ENCODE data around the gene EVL.
"Not testable (repeated sequence)": the region's sequence is repeated elsewhere in the genome, so short reads cannot be mapped to it uniquely, and the experiment has no call there.

The EVL gene

DNA sequence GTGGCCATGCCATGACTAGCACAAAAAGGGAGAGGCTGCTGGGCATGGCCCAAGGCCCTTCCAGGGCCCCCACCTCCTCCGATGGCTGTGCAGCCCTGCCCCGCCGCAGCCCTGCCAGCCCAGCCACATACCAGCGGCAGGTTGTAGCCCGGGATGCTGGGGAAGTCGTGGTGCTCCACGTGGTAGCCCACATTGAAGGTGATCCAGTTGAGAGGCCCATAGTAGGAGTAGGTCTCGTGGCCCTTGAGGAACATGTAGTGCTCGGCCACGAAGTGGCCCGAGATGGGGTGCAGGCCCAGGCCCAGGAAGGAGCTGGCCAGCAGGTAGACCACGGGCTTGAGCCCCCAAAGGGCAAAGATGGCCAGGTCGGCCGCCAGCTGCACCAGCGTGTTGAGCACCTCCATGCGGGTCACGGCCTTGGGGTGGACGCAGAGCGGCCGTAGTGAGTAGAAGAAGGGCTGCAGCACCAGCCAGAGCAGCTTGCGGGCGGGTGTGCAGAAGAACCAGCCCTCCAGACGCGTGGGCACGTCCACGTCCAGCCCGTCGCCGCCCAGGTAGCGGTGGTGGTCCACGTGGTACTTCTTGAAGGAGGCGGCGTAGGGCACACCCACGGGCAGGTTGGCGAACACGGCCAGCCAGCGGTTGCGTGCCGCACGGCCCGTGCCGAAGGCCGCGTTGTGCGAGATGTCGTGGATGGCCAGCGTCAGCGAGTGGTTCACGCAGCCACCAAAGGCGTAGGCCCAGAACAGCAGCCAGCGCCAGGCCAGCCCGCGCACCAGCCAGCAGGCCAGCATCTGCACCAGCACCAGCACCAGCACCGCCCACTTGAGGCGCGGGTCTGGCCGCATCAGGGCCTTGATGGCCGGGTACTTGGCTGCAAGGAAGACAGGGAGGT lies 83.9 kb downstream of the EVL start:
- no peak for DNase-seq

DNA sequence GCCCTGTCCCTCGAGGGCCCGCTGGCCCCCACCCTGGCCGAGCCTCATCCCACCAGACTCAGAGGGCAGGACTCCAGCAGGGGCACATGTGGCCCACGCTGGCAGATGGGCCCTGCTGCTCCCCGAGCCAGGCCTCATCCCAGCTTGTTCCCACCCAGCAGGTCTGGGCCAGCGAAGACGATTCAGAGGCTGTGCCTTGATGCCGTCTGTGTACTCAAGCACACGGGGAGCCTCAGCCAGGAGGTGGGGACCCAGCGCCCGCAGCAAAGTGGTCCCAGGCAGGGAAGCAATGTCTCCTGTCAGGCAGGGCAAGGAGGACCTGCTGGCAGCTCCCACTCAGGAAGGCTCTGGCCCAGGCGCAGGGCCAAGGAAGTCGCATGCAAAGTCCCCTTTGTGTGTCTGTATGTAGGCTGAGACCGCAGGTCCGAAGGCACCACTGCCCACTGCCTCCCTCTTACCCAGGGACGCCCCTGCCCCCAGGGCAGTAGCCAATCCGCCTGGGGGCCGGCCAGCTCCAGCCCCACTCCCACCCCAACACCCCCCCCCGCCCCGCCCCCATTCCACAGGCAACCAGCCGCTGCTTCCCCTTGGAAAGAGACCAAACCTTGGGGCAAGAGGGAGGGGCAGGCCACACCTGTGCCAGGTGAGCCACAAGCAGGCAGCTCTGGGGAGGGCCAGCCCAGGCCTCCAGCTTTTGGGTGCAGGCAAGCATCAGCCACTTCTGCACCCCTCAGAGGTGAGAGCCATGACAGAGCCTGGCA lies 84.8 kb downstream of the EVL start:
- no peak for DNase-seq

DNA sequence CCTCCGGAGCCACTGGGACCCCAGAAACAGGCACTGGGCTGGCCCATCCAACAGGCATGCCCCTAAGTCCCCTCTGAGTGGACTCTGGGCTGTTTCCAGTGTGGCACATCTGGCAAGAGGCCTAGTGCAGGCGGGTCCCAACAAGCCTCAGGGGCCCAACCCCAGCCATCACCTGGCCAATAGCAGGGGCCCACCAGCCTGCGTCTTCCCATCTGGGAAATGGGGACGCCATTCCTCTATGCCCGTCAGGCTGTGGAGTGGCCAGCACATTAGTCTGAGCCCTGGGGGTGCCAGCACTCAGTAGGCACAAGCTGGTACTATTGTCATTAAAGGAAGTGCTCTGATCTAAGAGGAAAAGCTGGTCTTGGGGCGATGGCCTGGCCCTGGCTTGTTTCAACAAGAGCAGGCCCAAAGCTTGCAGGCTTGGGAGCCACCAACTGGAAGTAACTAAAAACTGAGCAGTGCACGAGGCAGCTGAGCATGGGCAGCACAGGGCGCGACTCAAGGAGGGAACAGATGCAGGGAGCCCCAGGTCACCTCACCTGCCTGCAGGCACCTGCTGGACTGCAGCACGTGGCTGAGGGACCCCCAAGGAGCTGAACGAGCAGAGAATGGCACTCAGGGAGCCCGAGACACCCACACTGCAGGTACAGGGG lies 85.8 kb downstream of the EVL start:
- no peak for DNase-seq

DNA sequence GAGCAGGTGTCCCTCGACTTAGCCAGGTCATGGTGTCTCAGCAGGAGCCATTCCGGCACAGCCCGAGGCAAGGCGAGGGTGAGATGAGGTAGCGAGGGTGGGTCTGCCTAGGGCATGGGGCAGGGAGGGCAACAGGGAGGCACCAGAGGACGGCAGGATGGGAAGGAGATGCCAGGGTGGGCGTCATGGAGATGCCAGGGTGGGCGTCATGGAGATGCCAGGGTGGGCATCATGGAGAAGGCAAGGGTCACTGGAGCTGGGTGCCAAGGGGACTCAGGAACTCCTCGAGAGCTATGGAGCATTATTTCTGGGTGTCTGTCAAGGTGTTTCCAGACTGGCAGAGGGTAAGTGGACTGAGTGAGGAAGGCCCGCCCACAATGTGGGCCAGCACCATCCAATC lies 86.9 kb downstream of the EVL start:
- no peak for DNase-seq

DNA sequence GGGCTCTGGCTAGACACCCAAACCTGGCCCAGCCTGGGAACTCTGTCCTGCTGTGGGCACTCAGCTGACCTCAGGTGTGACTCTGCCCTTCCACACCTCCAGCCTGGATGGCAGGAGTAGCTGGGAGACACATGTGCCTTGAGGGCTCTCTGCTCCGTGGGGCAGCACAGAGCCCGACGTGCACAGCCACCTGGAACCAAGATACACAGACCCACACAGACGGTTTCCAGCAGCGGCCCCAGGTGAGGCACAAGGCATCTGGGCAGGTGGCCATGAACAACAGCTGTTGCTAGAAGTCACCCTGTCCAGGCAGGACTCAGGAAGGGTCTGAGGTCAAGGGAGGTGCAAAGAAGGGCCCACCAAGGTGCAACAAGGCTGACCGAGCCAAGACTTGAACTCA lies 88.3 kb downstream of the EVL start:
- DNase-seq = no peak

DNA sequence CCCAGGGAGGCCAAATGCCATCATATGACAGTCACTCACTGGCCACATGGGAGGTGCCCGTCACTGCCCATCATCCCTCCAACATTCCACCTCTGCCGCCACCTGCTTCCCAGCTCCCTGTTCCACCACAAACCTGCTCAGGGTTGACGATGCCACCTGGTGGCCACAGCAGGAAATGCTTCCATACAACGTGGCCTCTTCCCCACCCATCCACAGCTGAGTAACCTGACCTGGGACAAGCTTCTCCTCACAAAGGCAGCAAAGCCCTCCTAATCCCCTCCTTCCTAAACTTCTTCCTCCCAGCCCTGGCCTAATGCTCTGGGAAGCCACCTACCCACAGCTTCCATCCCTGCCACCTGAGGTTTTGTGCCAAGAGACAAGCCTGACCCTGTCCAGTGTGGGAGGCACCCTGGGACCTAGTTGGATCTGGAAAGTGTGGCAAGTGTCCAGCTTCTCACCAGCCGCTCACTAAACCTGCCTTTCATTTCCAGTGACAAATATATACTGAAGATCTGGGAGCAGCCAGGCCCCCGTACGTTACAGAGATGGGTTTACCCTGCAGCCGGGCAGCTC lies 89.9 kb downstream of the EVL start:
- no peak for DNase-seq

DNA sequence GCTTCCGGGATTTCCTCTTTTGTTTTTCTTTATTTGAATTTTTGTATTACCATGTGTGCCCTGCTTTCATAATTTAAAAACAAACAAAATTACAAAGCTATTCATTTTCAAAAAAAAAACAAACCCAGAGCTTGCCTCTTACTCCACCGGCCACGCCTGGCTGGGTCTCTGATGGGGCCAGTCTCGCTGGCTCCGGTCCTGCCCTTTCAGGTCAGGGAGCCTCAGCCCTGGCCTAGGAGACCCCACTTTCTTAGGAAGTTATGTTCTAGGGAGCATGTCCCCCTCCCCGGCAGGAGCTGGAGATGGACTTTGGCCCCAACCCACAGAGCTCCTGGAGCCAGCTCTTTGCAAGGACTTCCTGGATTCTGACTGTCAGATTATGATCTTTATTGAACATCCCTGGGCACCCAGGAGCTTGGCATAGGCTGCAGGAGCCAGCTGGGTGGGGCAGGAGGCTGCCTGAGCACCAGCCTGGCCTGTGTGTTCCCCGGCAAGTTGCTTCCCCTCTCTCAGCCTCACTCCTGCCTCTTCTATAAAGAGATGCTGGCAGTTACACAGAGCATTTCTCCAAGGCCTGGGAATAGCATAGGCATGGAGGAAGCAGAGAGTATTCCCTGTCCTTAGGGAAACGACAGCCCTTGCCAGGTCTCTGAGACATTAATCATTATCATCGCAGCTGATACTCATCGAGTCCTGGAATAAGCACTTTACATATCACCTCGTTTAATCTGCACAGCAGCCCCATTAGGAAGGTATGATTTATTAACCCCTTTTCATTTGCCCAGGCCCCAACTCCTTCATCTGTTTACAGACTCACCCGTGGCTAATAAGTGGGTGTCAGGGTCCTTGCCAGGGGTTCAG lies 90.8 kb downstream of the EVL start:
- no peak for DNase-seq

DNA sequence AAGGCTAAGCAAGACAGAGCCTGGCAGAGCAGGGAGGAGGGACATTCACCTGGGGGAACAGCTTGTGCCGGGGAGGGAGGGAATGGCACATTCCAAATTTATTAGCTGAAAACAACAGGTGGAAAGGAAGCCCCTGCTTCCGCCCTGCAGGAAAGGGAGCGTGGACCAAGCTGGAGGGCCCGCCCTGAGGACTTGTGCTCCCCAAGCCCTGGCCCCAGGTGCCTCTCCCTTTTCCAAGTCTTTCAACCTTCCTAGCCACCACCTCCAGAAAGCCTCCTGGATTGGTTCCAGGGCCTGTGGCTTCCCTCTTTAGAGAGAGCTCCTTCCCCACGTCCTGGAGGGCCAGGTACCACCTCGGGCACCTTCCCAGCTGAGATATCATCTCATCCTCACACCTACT lies 91.6 kb downstream of the EVL start:
- DNase-seq = no peak

DNA sequence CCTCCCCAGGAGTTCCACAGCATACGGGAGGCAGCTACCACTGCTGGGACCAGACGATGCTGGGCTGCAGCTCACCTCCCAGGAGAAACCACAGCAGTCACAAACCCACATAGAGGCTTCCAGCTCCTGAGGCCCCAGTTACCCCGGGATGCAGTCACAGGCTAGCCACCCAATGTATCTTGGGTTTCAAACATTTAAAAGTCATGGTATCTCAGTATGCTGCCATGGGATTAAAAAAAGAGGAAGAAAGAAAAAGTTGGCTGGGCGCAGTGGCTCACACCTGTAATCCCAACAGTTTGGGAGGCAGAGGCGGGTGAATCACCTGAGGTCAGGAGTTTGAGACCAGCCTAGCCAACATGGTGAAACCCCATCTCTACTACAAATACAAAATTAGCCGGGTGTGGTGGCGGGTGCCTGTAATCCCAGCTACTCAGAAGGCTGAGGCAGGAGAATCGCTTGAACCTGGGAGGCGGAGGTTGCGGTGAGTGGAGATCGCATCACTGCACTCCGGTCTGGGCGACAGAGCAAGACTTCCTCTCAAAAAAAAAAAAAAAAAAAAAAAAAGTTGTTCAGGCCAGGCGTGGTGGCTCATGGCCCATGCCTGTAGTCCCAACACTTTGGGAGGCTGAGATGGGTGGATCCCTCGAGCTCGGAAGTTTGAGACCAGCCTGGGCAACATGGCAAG lies 92.5 kb downstream of the EVL start:
- DNase-seq = not testable (repeated sequence)

DNA sequence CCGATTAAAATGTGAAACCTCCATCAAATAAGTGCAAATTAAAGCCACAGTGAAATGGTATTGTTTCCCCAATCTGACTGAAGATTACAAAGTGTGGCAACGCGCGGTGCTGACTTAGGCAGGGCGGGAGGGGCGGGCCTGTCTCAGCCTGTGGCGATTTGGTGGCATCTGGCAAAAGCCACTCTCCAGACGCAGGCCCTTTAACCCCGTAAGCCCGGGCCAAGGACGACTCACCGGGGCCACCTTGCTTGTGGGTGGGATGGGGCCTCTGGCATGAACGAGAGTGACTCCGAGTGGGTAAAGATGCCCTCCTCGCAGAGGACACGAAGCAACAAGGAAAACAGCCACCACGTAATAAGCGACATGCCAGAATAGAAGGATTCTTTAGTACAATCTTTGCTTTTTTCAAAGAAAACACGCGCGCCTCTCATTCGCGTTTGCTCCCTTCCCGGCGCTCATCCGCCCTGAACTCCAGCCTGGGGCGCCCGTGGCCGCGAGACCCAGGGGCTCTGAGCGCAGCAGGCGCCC lies 93.4 kb downstream of the EVL start:
- DNase-seq = no peak

DNA sequence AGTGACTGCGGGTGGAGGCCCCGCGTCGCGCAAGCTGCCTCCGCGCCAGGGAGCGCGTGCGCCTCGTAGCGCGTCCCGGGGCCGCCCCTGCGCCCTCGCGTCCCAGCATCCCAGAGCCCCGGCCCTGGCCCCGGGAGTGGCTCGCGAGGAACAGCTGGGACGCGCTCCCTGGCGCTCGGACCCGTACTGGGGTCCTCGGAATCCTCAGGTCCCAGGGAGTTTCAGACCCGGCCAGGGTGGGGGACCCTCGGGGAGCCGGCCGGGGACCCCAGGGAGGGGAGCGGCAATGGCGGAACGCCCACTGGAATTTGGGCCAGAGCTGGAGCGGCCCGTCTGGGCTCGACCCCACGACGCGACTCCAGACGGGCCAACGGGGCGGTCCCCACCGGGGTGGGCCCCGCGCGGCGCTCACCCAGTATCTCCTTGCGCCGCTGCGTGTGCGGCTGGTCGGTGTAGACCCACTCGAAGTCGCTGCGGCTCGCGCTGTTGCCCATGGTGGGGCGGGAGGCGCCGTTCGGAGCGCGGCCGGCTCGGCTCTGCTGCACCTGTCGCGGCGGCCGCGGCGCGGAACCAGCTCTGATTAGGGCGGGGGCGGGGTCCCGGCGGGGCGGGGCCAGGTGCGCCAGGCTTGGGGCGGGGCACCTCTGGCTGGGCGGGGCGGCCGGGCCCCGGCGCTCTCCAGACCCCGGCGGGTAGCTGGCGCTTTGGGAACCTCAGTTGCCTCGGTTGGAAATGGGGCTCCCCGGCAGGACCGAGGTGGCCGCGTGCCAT lies 94.1 kb downstream of the EVL start, which contains the start of gene DEGS2:
Gene DEGS2 (minus strand): TSS at position 552 of the 771 bp plus-strand sequence. CDS start 58 bp downstream, at position 494.
- peak; percentile 48 for DNase-seq

DNA sequence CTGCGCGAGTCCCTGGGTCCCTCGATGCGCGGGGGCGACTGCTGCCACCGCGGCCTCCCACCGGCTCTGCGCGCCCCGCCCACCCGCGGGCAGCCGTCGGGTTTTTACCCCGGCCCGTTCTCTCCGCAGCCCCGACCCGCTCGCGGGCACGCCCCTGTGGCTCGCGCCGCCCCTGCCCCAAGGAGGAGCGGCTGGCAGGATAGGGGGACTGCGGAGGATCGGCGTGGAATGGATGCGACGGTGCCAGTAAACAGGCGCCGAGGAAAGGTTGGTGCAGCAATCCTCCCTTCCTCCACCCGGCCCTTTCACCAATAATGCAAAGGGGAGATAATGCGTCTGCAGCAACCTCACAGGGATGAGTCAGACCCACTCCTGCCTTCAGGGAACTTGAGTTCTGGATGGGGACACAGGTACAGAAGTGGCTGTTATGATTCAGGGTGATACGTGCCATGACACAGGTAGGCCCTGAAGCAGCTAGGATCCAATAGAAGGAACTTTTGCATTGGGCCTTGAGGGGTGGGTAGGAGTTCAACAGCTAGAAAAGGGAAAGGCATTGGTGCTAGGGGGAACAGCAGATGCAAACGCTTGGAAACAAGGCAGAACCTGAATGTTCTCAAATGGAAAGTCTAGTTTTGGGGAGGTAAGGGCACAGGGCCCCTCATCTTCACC lies 94.8 kb downstream of the EVL start:
- DNase-seq = no peak

DNA sequence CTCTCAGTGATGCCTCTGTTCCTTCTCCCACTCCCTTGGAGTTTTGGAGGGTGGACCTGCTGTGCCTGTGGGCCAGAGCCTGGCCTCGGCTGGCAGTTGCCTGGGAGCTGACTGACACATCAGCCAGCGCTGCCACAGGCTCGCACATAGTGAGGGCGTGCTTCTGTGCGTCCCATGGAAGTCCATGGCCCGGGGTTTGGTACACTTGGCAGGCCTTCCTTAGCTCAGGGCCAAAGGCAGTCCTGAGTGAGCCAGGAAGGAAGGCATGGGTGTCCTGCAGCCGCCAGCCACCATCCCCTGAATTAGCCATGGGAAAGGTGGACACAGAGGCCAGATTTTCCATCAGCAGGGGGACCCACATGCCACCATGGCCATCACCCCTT lies 95.3 kb downstream of the EVL start:
- DNase-seq = no peak

DNA sequence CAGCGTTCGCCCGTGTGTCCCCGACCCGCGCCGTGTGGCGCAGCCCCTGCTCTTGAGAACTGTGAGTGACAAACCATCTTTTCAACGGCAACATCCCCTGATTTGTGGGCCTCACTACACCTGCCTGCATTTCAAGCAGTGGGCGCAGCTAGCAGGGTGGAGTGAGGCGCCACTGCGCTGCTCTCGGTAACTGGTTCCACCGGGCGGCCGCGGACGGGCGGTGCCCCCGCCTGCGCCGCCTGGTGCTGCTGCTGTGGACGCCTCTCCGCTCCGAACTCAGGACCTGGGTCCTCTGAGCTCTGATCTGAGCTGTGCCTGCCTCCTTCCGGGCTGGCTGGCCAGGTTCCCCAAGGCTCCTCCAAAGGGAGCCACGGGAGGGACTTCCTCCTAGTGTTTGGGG lies 100.2 kb downstream of the EVL start:
- DNase-seq = no peak

DNA sequence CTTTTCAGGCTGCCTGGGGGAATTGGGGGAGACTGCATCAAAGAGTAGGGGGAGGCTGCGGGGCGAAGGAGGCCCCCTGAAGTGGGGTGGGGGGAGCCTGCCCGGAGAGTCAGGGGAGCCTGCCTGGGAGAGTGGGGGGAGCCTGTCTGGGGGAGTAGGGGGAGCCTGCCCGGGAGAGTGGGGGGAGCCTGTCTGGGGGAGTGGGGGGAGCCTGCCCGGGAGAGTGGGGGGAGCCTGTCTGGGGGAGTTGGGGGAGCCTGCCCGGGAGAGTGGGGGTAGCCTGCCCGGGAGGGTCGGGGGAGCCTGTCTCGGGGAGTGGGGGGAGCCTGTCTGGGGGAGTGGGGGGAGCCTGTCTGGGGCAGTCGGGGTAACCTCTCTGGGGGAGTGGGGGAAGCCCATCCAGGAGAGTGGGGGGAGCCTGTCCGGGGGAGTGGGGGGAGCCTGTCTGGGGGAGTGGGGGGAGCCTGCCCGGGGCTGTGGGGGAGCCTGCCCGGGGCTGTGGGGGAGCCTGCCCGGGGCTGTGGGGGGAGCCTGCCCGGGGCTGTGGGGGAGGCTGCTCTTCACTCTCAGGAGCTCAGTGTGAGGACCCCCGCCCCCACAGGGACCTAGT lies 100.7 kb downstream of the EVL start:
- no peak for DNase-seq

DNA sequence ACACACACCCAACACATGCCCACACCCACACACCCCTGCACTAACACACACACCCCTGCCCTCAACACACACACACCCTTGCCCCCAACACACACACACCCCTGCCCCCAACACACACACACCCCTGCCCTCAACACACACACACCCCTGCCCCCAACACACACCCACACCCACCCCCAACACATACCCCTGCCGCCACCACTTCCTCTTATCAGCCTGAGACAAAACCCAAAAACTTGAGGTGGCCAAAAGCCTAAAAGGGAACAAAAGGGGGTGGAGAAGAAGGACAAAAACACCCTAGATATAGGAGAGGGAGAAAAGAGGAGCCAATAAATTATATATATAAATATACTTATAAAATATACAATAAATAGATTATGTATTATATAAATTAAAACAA lies 103.3 kb downstream of the EVL start:
- no peak for DNase-seq

DNA sequence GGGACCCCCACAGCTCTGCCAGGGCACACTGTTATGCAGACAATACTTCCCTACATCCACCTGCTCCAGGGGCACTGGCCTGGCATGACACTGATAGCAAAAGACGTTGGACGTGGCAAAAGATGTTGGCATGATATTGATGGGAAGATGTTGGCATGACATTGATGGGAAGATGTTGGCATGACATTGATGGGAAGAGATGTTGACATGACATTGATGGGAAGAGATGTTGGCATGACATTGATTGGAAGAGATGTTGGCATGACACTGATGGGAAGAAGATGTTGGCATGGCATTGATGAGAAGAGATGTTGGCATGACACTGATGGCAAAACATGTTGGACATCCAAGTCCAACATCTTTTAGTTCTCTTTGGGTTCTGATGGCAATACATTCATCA lies 105.7 kb downstream of the EVL start:
- no peak for DNase-seq

DNA sequence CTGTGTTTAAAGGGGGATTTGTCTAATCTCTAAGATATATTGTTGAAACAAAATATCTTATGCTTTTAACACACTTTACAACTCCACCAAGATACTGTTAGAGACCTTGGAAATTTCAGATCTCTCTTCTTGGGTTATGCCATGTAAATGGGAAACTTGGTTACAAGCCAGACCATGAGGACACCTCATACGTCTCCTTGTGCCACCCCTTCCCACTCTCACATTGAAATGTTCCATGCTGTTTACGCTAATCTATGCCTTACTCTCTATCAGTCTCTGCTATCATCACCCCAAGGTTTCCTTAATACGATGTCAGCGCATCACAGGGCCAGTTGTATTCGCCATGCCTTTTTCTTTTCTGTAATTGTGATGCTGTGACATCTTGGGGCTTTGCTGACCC lies 107.6 kb downstream of the EVL start:
- DNase-seq = no peak

DNA sequence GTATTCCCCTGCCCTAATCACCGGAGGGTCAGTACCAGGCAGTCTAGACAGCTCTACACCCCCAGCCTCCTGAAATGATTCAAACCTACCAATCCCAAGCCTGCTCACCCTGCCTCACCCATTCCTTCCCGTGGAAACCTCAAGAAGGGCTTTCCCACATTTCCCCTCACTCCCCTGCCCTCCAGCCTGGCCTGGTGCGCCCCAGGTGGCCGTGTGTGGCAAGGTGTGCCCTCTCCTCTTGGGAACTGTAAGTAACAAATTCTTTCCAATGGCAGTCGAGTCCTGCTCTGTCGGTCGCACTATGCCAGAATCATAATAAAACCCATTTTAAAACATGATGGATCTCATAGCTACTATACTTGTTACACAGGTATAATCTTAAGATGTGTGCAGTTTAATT lies 108.1 kb downstream of the EVL start:
- no peak for DNase-seq
